IPS-NIHi7 (cell line): ENCODE data around the gene SAMD11.

ENCODE experiments used
- DNase-seq: peaks from one replicate; pipeline ENCODE4 v3.0.0; 2012; ENCODE audit warnings: mixed read lengths; ENCODE audit errors: extremely low spot score

Gene SAMD11

DNA sequence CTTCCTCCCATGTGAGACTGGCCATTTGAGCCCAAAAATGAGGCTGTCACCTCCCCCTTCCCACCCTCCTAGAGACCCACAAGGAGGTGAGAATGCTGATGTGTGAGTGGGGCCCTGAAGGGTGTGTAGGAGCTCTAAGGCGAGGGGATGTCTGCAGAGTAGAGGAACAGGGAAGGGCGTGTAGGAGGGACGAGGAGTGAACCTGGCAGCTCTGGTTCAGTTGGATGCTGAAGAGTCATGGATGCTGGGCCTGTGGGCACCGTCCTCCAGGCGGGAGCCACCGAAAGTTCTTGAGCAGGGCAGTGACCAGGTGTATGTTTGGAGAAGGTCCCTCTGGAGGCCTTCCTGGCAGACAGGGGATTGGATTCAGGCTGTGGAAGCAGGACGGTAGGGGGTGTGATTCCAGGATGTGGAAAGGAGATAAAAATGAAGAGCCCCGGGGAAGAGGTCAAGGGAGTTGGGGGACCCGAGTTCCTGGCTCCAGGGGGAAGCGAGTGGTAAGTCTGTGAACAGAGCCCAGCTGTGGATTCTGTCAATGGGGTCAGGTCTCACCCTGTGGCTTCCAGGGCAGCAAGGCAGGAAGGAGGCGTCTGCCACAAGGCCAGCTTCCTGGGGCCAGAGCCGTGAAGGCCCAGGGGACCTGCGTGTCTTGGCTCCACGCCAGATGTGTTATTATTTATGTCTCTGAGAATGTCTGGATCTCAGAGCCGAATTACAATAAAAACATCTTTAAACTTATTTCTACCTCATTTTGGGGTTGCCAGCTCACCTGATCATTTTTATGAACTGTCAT is 7.9 kb downstream of the SAMD11 start:
- DNase-seq: no peak

DNA sequence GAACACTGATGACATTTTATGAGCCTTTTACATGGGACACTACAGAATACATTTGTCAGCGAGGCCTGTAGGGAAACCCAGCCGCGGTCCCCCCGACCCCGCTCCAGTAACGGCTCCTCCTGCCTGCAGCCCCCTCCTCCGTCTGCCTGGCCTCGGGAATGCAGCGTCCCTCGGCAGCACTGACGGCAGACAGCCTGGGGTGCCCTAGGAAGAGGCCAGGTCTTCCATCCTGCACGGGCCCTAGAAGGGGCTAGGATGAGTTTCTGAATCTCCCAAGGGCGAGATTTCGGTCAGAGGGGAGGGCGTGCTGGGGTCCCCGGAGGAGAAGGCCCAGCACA is 8.4 kb downstream of the SAMD11 start:
- DNase-seq: no peak

DNA sequence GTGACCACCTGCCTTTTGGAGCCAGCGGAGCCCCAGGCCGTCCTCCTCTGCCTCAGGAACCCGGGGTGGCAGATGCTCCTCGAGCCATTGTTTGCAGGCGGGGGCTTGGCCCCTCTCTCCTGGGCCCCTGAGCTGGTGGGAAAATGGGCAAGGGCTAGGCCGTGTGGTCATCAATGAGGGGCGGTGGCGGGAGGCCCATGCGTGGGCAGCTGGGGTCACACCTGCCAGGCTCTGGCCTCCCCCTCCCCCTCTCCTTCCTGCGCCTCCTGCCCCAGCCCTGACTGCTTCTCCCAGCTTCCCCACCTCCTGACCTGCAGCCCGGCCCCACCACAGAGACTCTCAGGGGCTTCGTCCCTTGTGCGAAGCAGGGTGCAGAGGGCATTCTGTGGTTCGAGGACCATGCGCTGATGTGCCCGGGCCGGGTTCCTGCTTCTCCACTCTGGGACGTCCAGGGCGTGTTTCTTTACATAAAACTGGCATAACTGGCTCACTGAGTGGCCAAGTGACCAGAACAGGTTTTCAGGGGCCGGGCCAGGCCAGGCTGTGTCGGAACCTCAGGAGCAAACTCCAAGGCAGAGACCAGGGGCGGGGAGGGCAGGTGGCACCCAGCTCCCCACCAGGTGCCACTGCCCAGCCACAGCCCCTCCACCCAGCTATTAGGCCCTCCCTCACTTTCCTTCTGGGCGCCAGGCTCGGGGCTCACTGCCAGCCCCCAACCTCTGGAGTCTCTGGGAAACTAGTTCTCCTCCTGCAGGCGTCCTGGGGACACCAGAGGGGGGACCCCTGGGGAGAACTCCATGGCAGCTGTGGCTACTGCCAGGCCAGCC is 9.3 kb downstream of the SAMD11 start:
- no peak for DNase-seq

GRCh38 chr1:933603-933940 is 9.8 kb downstream of the SAMD11 start:
- no peak for DNase-seq

GRCh38 chr1:934991-935750 is 11.4 kb downstream of the SAMD11 start:
- DNase-seq: no peak

DNA sequence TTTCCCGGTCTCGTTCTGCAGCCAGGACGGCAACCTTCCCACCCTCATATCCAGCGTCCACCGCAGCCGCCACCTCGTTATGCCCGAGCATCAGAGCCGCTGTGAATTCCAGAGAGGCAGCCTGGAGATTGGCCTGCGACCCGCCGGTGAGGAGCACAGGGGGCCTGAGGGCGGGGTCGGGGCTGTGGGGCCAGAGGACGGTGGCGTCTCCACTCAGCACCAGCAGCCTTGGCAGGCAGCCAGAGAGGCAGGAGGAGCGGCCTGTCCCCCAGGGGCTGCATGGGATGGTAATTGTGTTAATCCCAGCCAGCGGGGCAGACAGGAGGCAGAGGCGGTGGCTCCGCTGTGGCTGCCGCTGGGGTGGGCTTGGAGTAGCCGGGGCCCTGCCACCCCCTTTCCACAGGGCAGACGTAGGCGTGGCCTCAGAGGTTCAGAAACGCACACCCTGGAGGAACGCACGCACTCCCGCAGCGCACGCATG is 12.1 kb downstream of the SAMD11 start:
- DNase-seq: peak; percentile 65

GRCh38 chr1:936348-937264 is 12.9 kb downstream of the SAMD11 start:
- DNase-seq: no peak

DNA sequence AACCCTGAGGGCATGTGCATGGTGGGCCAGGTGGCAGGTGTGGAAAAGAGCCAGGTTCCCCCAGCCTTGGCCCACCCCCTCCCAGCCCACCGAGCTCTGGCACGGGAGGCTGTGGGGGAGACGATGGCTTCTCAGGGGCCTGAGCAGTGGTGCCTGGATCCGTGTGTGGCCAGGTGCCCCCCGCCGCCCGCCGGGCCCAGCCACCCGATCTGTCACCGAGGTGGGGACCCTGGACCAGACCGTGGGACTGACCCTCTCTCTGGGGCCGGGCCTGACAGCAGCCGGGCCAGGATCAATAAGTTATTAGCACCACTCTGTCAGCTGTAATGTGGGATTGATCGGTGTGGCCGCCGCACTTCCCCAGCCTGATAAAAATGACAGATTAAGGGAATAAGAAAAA is 13.8 kb downstream of the SAMD11 start:
- no peak for DNase-seq

- DNase-seq: no peak
These were observed 14.5 kb downstream of the SAMD11 start for GRCh38 chr1:938088-938683.

DNA sequence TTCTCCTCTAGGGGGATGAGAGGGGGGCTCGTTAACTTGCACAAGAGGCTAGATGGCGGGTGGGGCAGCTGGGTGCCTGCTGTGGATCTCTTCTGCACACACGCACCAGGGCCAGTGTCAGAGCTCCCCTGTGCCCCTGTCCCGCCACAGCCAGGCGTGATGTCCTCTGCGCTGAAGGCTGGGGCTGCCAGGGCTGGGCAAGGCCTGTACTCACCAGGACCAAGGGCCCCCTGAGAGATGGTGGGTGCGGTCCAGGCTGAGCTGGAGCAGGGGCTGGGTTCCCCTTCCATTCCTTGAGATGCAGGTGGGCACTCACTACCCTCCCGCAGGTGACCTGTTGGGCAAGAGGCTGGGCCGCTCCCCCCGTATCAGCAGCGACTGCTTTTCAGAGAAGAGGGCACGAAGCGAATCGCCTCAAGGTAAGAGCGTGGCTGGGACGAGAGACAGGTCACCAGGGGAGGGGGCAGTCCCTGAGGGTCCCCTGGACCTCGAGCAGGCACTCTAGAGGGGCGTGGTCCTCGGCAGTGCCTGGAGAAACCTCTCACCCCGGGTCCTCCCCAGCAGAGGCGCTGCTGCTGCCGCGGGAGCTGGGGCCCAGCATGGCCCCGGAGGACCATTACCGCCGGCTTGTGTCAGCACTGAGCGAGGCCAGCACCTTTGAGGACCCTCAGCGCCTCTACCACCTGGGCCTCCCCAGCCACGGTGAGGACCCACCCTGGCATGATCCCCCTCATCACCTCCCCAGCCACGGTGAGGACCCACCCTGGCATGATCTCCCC is 15.2 kb downstream of the SAMD11 start:
- DNase-seq: peak; percentile 75

DNA sequence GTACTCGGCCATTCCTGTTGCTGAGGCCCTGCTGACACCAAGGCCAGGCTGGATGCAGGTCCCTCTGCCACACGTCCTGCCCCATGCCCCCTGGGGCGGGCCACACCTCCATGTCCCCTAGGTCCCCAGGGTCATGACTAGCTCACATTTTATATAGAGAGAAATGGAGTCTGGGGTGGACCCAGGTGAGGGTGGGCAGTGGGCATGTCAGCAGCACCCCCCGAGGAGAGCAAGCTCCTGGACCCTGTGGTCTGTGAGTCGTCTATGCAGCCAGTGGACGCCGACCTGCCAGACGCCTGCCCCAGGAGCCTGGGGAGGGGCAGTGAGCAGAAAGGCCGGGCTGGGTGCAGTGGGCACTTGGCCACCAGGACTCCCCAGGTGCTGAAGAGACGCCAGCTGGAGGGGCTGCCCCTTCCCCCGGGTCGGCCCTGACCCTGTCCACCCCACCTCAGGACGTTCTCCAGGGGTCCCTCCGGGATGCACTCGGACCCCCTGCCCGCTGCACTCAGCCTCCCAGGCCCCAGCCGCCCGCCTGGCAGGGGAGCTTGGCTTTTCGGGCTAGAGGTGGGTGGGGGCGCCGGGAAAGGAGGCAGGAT is 15.9 kb downstream of the SAMD11 start:
- no peak for DNase-seq

DNA sequence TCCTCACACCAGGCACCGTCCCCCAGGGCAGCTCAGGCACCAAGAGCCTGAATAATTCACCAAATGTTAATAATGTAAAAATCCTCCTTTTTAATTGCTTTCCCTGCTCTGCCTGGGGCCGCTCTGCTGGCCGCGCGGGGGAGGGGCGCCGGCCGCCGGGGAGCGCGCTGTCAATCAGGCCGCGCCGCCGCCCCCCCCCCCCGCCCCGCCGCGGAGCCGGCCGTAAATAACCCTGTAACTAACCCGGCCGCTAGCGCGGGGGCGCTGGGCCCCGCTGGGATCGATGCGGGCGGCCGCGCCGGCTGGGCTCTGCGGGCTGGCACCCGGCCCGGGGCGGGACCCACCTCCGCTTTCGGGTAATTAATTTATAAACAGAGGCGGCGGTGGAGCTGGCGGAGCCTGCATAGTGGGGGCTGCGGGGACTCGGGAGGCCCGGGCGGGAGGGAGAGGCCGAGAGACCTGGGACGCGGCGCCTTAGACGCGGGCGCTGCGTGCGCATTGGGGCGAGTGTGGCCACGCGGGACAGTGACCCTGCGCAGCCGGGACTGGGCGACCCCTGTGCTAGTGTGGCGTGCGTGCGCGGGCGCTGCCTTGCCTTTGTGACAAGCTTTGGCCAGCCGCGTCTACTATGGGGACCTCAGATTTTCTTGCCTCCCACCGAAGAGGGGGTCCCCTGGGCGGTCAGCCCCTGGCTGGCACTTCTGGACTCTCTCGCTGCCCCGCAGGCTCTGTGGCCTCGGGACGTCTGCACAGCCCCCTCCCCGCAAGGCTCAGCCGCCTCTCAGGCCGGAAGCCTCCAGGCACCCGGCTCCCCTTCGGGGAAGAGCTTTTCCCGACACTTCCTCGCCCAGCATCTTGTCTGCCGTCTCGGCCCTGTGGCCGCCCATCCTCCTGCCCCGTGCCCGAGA is 16.6 kb downstream of the SAMD11 start:
- DNase-seq: peak; percentile 68

GRCh38 chr1:941015-941587 is 17.4 kb downstream of the SAMD11 start:
- DNase-seq: no peak

DNA sequence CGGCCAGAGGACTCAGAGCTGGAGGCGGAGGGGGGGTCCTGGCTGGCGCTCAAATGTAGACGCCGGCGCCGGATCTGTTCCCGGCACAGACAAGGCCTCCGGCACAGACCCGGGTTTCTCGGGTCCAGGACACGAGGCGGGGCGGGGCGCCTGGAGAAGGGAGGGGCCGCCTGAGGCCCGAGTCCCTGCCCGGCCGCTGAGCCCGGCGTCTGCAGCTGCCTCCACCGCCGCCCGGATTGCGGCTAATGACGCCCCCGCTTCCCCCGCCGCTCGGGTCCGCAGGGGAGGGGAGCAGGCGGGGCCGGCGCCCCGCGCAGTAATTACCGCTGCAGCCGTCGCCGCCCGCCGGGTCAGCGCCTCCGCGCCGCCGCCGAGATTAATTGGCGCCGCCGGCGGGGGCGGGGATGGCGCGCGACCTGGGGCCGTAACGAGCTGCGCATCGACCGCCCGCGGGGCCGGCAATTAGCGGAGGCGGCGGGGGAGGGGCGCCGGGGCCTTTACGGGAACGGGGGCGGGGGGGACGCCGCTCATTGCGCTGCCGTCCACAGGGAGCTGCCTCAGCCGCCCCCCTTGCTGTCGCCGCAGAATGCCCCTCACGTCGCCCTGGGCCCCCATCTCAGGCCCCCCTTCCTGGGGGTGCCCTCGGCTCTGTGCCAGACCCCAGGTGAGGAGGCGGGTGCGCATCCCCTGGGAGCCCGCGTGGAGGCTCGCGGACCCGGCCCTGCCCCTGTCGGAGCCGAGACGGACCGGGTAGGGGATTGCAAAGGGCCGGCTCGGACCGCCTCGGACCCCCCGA is 18.1 kb downstream of the SAMD11 start:
- DNase-seq: peak; percentile 86

GRCh38 chr1:942411-942821 is 18.7 kb downstream of the SAMD11 start:
- peak; percentile 59 for DNase-seq

DNA sequence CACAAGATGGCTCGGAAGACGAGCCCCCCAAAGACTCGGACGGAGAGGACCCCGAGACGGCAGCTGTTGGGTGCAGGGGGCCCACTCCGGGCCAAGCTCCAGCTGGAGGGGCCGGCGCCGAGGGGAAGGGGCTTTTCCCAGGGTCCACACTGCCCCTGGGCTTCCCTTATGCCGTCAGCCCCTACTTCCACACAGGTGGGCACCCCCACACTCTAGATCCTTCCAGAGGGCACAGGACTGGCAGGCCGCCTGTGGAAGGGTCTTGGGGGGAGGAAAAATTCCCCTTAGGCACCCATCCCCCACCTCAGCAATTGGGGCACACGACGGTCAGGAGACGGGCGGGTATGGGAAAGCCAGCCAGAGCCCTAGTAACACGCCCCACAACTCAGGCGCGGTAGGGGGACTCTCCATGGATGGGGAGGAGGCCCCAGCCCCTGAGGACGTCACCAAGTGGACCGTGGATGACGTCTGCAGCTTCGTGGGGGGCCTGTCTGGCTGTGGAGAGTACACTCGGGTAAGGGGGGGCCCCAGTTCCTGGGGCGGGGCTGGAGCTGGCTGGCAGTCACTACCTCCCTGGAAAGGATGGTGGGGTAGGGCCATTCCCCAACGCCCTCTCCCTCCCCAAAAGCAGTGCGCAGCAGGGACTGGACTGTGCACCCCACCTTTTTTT is 19.3 kb downstream of the SAMD11 start:
- no peak for DNase-seq
